ENCODE results near the gene GABRA5. TPM values are rescaled to one million over a fixed set of nuclear protein-coding genes. Genes with fewer than 3 reads are reported as not detected.

Gene GABRA5
- total and polyA plus RNA-seq, 10 of the 15 experiments (the other 5 are each of a cell fraction or from before 2014, with no cell fraction given), result 0.10 TPM; not detected in 9

GRCh38 chr15:26937134-26937533 is 70.3 kb downstream of the GABRA5 start:
- H3K79me2 ChIP-seq (ENCODE audit: control insufficient read depth, insufficient read depth, low read length), result no peaks in the 10 kb centered on the region
- ATAC-seq (no peak), DNase-seq (ENCODE audit: low read depth, low spot score) (no peak), FAIRE-seq (no peak)
- intact Hi-C loops (cut with micrococcal nuclease; ENCODE audit: unreplicated experiment), result no loop called here
- H3K9me3 ChIP-seq (replicated peaks; ENCODE audit: control insufficient read depth, insufficient read depth, low read length), result peaks cover 1% of the 10 kb centered on the region; the same call in 2 of the 3 replicates
- in situ Hi-C loops (cut with MboI), result no loop called here
- no peaks in the 10 kb centered on the region for H3K27me3 ChIP-seq (replicated peaks in 1 of 2; ENCODE audit: control insufficient read depth in 2 of 2, insufficient read depth in 2 of 2, low read length in 1 of 2)
- H3K9ac ChIP-seq (ENCODE audit: control insufficient read depth, insufficient read depth, low read length), result no peak overlapping the region
- no peak overlapping the region for H3K4me2 ChIP-seq (ENCODE audit: control insufficient read depth, insufficient read depth)
- CTCF ChIA-PET, result no interaction called here
- no peak overlapping the region for H2AFZ ChIP-seq (ENCODE audit: control insufficient read depth, low read depth, low read length)
- TF ChIP-seq PML (IDR thresholded peaks at IDR 0.05; ENCODE audit: low read length), result no peak
- no peak for TF ChIP-seq ZNF384 (IDR thresholded peaks at IDR 0.05; ENCODE audit: borderline replicate concordance, low read depth, low read length)
- TF ChIP-seq ZBTB40 (IDR thresholded peaks at IDR 0.05; ENCODE audit: borderline replicate concordance), result no peak
- TF ChIP-seq ZNF622 (IDR thresholded peaks at IDR 0.05), result no peak
- no peak for TF ChIP-seq ZZZ3 (IDR thresholded peaks at IDR 0.05; ENCODE audit: control insufficient read depth, insufficient read length, low read depth)
- TF ChIP-seq GABPA (IDR thresholded peaks at IDR 0.05; ENCODE audit: low read depth), result no peak
- TF ChIP-seq IKZF2 (IDR thresholded peaks at IDR 0.05), result no peak
- no peak for TF ChIP-seq CBFB (IDR thresholded peaks at IDR 0.05; ENCODE audit: low read depth)
- TF ChIP-seq IKZF1 (conservative IDR thresholded peaks at IDR 0.05), result no peak
- no peak for TF ChIP-seq NFYB (IDR thresholded peaks at IDR 0.05; ENCODE audit: insufficient read depth, low read depth, low read length)
- TF ChIP-seq BACH1 (IDR thresholded peaks at IDR 0.05; ENCODE audit: borderline replicate concordance), result no peak
- no peak for TF ChIP-seq TAF1 (IDR thresholded peaks at IDR 0.05; ENCODE audit: borderline replicate concordance, low read depth, low read length)
- TF ChIP-seq ZBTB33 (IDR thresholded peaks at IDR 0.05), result no peak
- no peak for TF ChIP-seq REST (IDR thresholded peaks at IDR 0.05; ENCODE audit: low read depth, low read length)
- no peak for TF ChIP-seq CBX3 (IDR thresholded peaks at IDR 0.05; ENCODE audit: borderline replicate concordance, low read depth)
- no peaks in the 10 kb centered on the region for H3K36me3 ChIP-seq (ENCODE audit: control insufficient read depth in 2 of 2, insufficient read depth in 2 of 2, low read length in 1 of 2)
- RAD21 ChIA-PET (ENCODE audit: unreplicated experiment), result no interaction called here
- no peak overlapping the region for H3K4me3 ChIP-seq
- WGBS (ENCODE audit: insufficient coverage, insufficient replicate concordance, low lambda C conversion rate, missing lambda C conversion rate), result 61% methylated on average over 9 of the region's 13 CpGs
- no TSS peak for BruUV-seq (replicated peaks)
- SMC1A ChIA-PET (ENCODE audit: uncharacterized antibody, unreplicated experiment), result no interaction called here
- no peaks in the 10 kb centered on the region for H4K20me1 ChIP-seq (ENCODE audit: control insufficient read depth, insufficient read depth)
- H3K27ac ChIP-seq (ENCODE audit: control insufficient read depth, insufficient read depth), result no peak overlapping the region
- POLR2A ChIA-PET, result no interaction called here
- H3K4me1 ChIP-seq (ENCODE audit: control insufficient read depth, insufficient read depth, low read length), result no peaks in the 10 kb centered on the region

Measured in GM12878 (cell line).